Measurements from ENCODE around the gene SCP2.
"Not testable (repeated sequence)": the region's sequence is repeated elsewhere in the genome, so short reads cannot be mapped to it uniquely, and the experiment has no call there.

SCP2 gene

DNA sequence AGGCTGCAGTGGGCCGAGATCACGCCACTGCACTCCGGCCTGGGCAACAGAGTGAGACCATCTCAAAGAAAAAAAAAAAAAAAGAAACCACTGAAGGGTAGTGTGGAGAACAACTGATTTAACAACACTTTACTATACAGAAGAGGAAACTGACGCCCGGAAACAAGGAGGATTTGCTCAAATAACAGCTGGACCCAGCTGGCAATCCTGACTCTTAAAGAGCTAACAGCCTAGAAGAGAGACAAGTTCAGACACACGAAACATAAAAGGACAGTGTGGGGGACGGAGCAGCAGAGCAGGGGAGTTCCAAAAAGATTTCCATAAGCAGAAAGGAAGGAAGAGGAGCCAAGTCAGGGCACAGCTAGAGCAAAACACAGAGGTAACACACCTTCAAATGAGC lies 9.9 kb upstream of the SCP2 start:
- DNase-seq (ENCODE audit: low read depth): no peak

DNA sequence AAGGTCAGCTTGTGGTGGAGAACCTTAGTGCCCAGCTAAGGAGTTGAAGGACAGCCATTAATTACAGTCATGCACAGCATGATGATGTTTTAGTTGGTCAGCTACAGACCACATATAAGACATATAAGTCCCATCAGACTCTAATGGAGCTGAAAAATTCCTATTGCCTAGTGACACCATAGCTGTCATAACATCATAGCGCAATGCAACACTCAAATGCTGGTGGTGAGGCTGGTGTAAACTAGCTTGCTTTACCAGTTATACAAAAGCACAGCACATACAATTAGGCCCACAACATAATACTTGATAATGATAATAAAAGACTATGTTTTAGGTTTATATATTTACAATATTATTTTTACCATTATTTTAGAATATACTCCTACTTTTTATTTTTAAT lies 9.5 kb upstream of the SCP2 start:
- DNase-seq (ENCODE audit: low read depth): no peak

DNA sequence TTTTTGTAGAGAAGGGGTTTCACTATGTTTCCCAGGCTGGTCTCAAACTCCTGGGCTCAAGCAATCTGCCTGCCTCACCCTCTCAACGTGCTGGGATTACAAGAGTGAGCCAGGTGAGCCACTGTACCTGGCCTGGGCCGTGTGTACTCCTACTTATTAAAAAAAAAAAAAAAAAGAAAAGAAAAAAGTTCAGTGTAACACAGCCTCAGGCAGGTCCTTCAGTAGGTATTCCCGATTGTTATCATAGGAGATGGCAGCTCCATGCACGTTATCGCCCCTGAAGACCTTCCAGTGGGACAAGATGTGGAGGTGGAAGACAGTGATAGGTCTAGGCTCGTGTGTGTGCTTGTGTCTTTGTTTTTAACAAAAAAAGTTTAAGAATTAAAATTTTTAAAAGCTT lies 8.9 kb upstream of the SCP2 start:
- DNase-seq (ENCODE audit: low read depth): no peak

DNA sequence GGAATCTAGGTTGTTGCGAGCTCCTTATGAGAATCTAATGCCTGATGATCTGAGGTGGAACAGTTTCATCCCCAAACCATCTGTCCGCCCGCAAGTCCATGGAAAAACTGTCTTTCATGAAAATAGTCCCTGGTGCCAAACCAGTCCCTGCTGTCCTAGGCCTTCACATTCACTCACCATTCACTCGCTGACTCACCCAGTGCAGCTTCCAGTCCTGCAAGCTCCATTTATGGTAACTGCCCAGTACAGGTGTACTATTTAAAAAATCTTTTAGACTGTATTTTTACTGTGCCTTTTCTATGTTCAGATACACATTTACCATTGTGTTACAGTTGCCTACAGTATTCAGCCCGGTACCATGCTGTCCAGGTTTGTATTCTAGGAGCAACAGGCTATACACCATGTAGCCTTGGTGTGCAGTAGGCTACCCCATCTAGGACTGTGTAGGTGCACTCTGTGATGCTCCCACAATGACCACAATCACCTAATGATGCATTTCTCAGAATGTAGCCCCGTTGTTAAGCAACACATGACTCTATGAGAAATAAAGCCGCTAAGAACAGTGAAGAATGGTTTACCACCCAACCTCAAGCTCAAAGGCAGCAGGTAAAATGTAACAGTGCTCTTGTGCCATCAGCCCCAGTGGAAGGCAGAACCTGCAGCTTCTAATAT lies 7.9 kb upstream of the SCP2 start:
- DNase-seq (ENCODE audit: low read depth): no peak

DNA sequence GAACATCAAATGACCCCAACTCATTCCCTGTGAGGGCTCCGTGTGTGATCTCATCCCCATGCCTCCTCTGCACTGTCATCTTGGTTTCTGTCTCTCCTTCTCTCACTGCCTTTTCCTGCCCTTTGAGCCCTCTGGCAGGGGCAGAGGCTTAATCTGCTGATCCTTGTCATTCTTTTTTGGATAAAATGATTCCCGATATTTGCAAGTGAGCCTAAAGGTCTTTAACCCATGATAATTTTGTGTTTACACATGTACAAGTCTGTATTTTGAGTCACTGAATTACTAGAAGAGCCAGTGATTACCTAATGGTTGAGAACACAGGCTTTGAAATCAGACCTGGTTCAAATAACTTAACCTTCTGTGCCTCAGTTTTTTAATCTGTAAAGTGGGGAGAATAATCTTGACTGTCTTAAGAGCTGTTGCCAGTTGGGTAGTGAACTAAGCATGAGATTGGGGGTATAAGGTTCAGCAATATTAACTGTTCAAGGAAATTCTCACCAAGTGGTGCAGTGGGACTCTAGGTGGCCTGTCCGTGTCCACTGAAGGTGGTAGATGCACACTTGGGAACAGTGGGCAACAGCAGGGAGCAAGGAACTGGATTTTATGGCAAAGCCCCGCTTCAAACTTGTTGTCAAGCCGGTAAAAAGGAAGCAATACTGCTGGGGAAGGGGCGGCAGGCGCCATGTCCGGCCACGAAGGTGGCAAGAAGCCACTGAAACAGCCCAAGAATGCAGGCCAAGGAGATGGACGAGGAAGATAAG lies 7.2 kb upstream of the SCP2 start:
- no peak for DNase-seq (ENCODE audit: low read depth)

DNA sequence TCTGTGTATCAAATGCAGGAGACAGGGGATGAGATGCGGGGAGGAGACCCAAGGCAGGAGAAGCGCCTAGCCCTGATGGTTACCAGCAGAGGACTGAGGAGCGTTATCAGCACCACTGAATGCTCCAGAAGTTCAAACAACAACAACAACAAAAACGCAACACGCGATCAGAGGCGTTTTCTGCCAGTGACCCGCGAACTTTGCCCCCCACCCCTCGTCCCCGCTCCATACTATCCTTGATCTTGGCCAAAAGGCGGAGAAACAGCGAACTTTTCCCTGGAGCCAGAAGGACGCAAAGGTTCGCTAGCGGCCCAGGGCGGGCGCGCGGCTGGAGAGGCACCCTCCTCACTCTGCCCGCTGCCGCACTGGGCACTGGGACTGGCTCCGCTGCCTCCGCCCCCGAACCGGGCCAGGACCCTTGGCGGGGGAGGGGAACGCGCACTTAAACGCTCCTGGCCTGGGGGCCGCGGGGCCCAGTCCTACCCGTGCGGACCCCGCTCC lies 6.2 kb upstream of the SCP2 start:
- DNase-seq (ENCODE audit: low read depth): no peak

DNA sequence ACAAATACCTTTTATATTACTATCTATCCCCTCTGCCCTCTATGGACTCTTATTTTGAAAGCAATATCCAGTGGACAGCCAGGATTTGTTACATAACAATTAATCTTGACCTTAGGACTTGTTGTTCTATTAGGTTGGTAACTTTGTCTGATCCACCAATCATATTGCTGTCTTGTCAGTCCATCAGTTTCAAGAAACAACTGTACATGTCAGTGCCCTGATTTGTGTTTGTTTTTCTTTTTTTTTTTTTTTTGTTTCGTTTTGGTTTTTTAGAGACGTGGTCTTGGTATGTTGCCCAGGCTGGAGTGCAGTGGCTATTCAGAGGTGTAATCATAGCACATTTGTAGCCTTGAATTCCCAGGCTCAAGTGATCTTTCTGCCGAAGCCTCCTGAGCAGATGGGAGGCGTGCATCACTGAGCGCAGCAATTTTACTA lies 1.5 kb upstream of the SCP2 start:
- no peak for DNase-seq (ENCODE audit: low read depth)

DNA sequence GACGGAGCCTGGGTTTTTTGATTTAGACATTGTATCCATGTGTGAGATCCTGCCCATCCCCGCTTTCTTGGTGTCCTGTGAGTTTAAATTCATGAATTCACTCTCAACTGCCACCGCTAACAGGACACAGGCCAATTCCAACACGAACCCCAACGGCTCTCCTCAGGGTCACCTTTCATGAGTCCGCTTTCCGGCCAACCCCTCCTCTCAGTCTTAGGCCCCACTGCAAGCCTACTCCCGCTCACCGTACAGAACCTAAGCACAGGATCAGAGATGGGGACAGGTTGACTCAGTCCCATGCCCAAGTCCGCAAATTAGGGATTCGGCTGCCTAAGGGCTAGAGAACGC lies 238 bp upstream of the SCP2 start:
- DNase-seq (ENCODE audit: low read depth): no peak

DNA sequence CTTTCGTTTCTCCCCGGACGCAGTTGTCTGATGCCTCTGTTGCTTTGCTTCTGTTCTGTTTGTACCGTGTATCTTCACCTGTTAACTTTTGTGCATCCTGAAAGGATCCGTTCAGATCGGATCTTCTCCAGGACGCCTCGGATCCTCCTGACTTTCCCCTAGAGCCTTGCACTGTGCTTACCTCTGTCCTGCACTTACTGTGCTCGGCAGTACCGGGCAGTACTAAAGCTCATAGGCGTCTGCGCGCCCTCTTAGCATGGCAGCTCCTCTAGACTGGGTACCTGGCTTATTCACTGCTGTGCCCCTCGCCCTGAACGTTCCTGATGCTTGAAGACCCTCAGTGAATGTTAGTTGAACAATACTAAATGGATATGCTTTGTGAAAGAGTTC lies 934 bp downstream of the SCP2 start:
- no peak for DNase-seq (ENCODE audit: low read depth)

DNA sequence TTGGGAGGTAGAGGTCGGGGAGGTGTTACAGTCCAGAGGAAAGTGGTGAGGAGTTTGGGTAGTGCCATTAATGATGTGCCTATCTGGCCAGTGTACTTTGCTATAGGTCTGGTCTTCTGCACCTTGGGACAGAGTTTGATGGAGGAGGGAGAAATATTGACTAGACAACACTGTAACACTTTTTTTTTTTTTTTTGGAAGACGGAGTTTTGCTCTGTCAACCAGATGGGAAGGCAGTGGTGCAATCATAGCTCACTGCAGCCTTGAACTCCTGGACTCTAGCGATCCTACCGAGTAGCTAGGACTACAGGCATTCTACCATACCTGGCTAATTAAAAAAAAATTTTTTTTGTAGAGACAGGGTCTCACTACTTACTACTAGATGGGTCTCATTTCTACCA lies 1.9 kb downstream of the SCP2 start:
- DNase-seq (ENCODE audit: low read depth): no peak

DNA sequence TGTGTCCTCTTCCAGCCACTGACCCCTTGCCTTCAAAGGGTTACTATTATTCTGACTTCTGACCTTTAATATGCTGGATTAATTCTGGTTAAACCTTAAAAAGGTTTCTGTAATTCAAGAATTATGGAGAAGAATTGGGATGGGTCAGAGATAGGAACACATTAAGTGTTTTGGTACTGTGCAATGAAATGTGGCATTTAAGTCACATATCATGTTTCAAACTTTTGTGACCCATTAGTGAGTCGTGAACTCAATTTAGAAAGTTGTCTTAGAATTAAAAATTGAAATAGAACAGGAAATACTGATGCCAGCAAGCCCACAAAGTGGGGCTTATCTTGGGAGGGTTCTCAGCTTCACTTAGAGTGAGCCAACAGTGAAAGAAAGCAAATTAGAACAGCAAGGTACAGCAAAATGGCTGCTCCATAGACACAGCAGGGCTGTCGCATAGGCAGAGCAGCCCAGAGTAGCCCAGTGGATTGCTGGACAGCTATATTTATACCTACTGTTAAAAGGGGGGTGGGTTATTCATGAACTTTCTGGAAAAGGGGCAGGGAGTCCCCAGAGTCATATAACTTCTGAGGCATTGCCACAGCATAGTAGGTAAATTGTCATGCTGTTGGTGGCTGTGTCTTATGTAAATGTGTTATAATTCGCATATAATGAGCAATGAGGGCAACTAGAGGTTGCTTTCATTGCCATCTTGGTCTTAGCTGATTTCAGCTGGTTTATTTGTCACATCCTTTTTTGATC lies 10.5 kb downstream of the SCP2 start:
- DNase-seq (ENCODE audit: low read depth): no peak

DNA sequence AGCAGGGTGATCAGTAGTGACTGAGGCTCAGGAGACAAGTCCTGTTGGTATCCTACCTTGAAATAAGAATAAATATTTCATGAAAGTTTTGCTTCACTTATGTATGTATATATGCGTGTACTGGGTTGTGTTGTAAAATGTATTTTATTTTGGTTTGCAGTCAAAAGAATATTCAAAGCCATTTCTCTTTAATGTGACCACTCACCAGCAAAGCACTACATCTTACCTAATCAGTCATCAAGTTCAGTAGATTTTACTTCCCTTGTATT lies 11.0 kb downstream of the SCP2 start:
- DNase-seq (ENCODE audit: low read depth): no peak

DNA sequence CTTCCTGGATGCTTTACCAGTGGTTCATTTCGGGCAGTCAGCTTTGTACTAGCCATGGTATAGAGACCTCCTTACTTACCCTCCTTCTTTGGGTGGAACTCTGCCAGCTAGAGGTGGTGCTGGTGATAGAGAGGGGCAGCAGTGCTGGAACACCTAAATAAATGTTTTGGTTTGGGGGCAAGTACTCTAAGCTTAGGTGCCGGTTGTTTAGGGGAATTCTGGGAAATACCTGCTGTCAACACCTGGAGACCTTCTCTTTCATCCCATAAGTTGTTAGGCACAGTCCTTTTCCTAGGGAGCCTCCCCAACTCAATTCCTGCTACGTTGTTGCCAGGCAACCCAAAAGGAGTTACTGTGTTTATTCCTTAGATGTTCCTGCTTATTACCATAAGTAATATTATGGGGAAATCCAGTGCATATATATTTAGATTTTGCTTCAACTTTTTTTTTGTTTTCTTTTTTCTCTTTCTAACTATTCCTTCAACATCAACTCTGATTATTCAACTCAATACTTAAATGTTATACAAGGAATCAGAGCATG lies 16.9 kb downstream of the SCP2 start:
- no peak for DNase-seq (ENCODE audit: low read depth)

DNA sequence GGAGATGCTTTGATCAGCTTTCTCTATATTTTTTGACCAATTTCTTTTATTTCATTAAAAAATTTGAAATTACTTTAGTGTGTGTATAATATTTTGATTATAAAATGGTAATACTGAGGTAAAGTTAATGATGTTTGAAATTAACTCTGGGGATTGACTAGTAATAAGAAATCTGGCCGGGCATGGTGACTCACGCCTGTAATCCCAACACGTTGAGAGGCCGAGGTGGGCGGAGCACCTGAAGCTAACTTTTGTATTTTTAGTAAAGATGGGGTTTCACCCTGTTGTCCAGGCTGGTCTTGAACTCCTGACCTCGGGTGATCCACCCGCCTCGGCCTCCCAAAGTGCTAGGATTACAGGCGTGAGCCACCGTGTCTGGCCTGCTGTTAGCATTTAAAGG lies 17.5 kb downstream of the SCP2 start:
- no peak for DNase-seq (ENCODE audit: low read depth)

DNA sequence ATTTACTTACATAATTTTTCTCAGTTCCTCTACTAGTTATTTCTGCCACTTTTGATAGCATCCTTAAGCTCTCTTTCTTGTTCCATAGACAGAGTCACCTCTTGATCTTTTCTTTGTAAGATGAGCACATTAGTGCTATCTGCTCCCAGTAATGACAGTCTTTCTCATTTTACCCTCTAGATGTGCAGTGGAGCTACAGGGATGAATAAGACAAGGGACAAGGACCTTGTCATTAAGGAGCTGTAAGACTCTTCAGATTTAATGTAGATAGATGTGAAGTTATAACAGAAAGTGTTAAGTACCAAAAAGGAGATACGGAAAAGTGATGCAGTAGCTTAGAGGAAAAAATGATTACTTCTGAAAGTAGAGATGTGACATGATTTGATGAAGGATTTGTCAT lies 20.4 kb downstream of the SCP2 start:
- no peak for DNase-seq (ENCODE audit: low read depth)

DNA sequence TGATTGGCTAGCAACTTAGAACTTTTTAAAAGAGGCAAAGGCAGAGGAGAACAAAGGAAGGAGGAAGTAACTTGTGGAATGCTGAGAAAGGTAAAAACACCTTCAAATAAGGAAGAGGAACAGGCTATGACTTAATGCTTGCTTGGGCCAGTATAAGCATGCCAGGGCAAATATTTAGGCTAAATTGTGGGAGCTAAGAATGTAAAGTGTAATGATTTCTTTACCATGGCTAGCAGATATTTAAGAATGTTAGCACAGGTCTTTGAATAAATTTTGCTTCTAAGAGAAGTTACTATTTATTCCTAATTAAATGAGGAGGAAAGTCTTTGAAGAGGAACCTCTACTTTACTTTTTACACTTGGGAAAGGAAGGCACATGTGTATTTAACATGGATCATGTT lies 22.5 kb downstream of the SCP2 start:
- DNase-seq (ENCODE audit: low read depth): not testable (repeated sequence)

DNA sequence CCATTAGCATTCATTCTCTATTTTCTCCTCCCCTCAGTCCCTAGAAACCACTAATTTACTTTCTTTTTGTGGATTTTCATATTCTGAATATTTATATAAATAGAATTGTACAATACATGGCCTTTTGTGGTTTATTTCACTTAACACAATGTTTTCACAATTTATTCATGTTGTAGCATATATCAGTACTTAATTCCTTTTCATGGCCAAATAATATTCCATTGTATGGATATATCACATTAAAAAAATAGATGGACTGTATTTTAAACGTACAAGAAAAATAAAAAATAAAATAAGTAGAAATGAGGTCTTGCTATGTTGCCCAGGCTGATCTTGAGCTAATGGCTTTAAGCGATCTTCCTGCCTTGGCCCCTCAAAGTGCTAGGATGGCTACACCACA lies 25.0 kb downstream of the SCP2 start:
- no peak for DNase-seq (ENCODE audit: low read depth)

DNA sequence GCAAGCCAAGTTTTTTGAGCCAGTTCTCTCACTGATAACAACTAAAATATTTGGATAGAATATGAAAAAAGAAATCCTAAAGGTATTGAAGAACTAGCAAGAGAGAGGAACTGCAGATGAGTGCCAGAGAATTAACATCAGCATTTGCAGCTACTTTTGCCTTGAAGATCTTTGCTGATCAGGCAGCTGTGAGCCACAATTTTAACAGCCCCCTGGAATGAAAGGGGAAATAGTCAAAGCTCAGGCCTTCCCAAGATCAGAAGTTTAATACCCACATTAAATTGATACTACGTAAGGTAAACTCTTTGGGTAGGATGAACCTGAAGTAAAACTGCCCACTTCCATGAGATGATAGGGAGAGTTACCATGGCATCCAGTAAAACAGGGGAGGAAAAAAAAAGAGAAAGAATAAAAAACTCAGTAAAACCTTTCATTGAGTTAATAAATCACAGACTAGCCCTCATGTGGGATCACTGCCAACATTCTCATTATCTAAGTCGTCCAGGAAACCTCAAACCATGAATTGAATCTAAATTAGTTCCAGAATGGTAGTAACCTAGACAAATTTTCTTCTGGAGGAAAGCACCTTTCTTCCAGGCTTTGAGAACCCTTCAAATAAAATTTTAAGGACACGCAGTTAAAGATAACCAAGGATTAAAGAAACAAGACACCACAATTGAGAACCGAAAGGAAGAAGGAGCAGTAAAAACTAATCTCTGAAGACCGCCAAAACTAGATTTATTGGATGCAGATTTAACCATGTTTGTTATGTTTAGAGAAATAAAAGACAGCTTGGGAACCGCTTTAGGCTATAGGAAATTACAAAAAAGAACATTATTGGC lies 28.3 kb downstream of the SCP2 start:
- no peak for DNase-seq (ENCODE audit: low read depth)

DNA sequence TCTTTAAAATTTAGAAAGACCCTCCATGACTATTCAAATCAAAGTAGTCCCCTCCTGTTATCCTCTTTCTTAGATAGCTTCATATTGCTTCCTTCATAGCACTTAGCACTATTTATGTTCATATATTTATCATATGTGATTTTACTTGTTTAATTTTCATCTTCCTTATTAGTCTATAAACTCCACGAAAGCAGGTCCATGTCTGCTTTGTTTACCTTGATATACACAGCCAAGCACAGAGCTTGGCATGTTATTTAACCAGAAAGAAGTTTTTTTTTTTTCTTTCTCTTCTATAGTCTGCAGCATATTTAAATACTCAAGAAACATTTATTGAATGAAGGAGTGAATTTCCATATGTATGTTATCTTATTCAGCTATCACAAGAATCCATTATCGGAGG lies 36.0 kb downstream of the SCP2 start:
- DNase-seq (ENCODE audit: low read depth): no peak

DNA sequence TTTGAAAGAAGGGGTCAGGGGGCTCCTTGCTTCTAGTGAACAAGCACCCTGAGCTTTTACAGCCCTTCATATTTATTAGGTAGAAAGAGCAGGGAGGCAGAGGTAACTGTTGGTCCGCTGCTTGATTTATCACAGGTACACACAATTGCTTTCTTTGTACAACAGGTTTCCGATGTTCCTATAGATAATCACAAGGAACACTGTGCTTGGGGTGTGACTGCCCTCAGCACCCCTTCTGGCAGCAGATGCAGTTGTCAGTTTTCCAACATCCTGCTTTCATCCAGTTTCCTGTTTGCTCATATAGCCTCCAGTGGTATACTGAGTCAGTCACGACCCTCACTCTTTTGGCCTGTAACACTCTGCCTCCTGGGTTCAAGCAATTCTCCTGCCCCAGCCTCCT lies 40.6 kb downstream of the SCP2 start:
- no peak for DNase-seq (ENCODE audit: low read depth)

DNA sequence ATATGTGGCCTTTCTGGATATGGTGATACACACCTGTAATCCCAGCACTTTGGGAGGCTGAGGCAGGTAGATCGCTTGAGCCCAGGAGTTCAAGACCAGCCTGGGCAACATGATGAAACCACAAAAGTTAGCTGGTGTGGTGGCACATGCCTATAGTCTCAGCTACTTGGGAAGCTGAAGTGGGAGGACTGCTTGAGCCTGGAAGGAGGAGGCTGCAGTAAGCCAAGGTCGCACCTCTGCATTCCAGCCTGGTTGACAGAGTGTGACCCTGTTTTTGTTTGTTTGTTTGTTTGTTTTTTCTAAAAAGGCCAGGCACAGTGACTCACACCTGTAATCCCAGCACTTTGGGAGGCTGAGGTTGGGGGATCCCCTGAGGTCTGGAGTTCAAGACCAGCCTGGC lies 42.2 kb downstream of the SCP2 start:
- not testable (repeated sequence) for DNase-seq (ENCODE audit: low read depth)

DNA sequence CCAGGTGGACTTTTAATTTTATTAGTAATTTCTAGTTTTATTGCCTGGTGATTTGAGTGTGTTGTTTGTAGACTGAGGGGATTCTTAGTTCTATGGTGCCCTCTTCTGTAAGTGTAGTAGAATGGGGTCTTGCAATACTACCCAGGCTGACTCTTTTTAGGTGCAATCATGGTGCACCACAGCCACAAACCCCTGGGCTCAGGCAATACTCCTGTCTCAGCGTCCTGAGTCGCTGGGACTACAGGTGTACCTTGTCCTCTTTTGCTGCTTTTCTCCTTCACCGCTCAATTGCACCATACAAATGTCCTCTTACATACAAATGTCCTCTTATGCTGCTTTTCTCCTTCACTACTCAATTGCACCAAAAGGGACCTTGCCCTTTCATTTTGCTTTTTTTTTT lies 43.1 kb downstream of the SCP2 start:
- DNase-seq (ENCODE audit: low read depth): no peak

Measured in activated T-helper 9 cell treated with anti-CD3 and anti-CD28 coated beads, Interleukin-2, amount 50 U/mL, for 16 hours (primary cell).